ENCODE measurements around the gene APOC4.
"Not testable (repeated sequence)": the region's sequence is repeated elsewhere in the genome, so short reads cannot be mapped to it uniquely, and the experiment has no call there.

The APOC4 gene

DNA sequence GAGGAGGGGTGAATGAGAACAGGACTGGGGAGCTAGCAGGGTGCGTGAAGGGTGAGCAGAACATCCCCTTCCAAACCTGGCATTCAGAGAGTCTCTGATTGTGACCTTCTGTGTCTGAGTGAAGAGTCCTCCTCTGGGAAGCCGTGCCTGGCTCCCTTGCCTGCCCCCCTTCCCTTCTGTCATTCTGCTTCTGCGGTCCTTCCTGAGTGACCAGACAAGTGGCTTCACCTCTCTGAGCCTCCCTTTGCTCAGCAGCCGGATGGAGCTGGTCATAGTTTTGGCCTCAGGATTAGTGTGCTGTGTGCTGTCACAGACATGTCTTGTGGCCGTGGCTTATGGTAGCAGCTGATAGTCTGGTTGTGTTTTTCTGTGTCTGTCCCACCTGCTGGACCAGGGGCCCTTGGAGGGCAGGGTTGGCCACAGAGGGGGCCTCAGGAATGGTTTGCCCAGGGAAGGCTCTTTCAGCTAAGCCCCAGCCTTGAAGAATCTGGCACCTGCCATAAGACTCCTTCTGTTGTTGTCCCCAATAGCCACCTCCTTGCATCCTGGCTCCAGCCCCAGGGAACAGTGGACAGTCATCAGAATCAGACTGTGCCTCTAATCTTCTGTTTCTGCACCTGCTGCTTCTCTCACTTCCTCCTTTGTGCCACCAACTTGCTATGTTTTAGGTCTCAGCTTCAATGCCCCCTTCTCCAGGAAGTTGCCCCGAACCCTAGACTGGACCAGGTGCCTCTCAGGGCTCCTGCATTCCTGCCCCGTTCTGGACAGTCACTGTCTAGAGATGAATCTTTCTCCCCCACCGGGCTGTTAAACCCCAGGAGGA, 19.1 kb downstream of the APOC4 start:
- no peak for FAIRE-seq

DNA sequence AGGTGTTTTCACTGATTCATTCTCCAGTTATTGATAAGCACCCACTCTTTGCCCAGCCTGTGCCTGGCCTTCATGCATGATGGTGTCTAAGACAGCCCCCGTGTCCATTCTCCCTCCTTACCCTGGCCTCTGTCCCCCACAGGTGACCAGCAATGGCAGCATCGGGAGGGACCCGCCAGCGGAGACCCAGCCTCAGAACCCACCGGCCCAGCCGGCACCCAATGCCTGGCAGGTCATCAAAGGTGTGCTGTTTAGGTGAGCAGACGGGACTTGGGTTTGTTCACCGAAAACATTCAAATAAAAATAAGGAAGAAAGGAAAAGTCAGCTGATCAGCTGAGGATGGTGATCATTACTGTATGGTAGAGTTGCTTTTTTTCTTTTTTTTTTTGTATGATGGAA, 19.8 kb downstream of the APOC4 start:
- no peak for FAIRE-seq

DNA sequence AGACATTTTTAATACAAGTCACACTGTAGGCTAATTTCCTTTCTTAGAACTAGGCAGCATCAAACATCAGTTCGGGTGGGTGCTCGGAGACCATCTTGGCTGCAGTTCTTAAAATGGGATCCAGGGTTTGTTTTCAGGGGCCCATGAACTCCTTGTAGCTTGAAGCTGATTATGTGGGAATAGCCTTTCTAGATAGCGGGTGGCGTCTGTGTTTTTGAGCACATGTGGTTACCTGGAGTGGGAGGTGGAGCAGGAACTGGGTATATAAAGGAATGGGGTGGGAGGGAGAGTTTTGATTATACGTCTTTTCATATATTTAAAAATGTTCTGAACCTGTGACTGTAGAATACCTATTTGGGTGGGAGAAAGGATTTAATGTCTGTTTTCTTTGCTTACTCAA, 26.1 kb downstream of the APOC4 start:
- no peak for FAIRE-seq

DNA sequence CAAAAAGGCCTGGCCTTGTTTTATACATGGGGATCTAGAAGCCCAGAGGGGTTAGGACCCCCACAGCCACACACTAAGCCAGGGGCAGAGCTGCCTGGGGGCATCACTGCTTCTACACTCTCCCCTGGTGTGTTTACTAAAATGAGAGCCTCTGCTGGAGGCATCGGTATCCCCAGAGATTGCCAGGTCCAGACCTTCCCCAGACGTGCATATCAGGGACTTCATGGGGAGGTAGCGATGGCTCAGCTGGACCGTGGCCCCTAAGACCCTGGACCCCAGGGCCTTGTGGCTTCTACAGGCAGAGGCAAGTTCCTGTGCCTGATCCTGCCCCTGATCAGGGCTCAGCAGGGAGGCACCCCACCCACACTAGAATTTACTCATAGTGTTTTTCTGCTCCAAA, 26.6 kb downstream of the APOC4 start:
- FAIRE-seq, result no peak

DNA sequence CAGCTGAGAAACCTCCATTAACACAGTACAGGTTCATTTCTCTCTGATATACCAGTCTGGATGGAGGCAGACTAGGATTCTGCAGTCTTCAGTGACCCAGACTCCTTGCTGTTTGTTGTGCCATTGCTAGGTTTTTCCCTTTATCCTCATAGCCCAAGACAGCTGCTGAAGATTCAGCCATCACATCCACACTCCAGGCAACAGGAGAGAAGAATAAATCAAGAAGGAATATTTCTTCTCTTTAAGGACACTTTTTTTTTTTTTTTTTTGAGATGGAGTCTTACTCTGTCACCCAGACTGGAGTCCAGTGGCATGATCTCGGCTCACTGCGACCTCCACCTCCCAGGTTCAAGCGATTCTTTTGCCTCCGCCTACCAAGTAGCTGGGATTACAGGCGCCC, 27.4 kb downstream of the APOC4 start:
- no peak for FAIRE-seq

DNA sequence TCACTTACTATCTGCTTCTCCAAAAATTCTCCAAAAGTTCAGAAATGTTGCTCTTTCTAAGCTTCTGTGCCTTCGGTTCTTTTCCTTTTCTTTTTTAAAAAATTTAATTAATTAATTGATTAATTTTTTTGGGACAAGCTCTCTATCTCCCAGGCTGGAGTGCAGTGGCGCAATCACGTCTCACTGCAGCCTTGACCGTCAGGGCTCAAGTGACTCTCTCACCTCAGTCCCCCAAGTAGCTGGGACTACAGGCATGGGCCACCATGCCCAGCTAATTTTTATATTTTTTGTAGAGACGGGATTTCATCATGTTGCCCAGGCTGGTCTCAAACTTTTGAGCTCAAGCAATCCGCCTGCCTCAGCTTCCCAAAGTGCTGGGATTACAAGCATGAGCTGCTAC, 29.4 kb downstream of the APOC4 start:
- not testable (repeated sequence) for FAIRE-seq

DNA sequence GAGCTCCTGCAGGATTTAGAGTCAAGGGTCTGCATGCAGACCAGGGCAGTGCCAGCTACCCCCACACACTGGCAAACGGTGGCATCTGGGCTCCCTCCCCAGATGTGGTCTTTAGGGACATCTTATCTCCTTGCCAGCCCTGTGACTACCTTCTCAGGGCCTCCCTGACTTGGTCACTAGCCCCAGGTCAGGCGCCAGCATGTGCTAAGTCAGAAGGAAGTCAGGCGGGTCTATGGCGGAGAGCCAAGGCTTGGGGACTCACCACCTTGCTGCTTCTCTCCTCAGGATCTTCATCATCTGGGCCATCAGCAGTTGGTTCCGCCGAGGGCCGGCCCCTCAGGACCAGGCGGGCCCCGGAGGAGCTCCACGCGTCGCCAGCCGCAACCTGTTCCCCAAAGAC, 30.8 kb downstream of the APOC4 start:
- FAIRE-seq, result no peak

DNA sequence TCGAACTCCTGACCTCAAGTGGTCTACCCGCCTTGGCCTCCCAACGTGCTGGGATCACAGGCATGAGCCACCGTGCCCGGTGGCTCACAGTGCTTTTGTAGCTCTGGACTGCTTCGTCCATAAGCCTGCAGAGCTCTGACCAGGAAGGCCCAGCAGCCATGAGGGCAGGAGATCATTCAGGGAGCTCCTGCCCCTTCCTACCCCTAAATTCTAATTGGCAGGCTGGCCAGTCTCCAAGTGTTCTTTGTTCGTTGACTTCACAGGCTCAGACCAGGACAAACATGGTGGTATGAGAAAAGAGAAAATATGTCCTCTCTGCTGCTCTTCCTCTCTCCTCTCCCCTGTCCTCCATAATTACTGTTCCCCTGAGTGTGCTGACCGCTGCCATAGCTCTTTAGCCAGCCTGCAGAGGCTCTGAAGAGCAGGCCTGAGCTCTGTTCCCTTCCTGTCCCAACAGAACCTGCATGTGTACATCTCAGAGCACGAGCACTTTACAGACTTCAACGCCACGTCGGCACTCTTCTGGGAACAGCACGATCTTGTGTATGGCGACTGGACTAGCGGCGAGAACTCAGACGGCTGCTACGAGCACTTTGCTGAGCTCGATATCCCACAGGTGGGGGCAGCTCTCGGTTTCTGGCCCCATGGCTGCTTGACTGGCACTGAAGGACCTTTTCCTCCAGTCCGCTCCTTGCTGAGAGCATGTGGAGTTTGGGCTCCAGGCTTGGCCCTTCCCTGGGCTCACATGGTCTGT, 32.1 kb downstream of the APOC4 start:
- FAIRE-seq, result no peak

DNA sequence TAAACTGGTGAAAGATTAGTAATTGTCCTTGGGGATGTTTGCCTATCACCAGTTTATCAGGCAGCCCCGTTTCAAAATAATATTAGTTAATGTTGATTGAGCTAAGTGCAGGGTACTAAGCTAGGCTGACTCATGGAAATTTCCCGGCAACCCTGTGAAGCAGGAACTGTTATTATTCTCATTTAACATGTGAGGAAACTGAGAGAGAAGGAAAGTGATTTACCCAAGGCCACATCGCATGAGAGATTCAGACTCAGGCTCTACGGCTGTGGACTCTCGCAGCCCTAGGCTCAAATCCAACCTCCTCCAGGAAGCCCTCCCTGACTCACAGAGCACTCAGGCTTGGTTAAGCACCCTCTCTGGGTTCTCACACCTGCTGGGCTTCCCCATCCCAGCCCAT, 32.8 kb downstream of the APOC4 start:
- no peak for FAIRE-seq

DNA sequence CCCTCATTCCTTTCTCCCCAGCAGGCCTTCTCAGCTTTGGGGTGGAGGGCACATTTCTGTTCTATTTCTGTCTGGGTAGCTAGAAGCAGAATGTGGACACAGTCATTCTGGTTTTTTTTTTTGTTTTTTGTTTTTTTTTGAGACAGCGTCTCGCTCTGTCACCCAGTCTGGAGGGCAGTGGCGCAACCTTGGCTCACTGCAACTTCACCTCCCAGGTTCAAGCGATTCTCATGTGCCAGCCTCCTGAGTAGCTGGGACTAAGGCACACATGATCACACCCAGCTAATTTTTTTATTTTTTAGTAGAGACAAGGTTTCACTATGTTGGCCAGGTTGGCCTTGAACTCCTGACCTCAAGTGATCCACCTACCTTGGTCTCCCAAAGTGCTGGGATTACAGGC, 33.4 kb downstream of the APOC4 start:
- no peak for FAIRE-seq

DNA sequence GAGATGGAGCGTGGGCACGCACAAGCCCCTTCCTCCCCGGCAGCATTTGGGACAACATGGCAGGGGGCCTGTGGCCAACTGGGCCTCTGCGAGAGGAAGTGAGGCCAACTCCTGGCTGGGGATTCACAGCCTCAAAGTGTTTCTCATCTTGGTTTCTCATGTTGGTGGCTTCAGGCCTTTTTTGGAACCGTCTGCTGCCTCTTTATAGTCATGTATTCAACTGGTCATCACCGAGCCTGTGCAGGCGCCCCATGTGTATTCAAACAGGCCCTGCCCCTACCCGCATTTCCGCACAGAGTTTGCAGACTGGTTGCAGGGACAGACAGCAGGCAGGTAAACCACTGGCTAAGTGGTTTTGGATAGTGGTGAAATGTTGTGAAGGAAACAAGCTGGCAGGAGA, 42.0 kb downstream of the APOC4 start:
- no peak for FAIRE-seq

DNA sequence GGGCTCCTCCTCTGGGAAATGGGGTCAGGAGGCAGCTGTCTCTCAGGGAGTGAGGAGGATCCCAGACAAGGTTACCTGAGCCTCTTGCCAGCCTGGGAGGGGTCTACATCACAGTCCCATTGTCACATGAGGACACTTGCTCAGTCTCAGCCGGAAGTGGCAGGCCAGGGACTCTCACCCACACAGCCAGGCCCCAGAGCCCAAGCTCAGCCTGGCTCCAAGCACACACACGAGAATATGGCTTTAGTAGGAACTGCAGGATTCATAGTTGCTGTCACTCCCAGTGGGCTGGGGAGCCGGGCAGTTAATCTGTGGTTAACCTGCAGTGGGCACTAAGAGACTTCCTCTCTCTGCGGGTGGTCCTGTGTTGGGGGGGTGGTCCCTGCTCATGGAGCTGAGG, 43.4 kb downstream of the APOC4 start:
- FAIRE-seq, result no peak

DNA sequence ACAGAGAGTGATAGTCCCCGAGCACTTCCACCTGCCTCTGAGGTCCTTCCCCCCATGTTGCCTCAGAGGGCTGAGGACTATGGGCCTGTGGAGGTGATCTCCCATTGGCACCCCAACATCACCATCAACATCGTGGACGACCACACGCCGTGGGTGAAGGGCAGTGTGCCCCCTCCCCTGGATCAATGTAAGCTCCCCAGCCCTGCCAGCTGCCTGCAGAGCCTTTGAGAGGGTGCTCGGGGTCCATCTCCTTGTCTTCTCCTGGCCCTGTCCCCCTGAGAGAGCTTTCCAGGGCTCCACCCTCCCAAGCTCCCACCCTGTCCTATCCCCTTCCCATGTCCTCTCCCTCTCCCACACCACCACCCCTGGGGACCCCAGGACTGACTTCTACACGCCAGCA, 44.4 kb downstream of the APOC4 start:
- FAIRE-seq, result no peak

DNA sequence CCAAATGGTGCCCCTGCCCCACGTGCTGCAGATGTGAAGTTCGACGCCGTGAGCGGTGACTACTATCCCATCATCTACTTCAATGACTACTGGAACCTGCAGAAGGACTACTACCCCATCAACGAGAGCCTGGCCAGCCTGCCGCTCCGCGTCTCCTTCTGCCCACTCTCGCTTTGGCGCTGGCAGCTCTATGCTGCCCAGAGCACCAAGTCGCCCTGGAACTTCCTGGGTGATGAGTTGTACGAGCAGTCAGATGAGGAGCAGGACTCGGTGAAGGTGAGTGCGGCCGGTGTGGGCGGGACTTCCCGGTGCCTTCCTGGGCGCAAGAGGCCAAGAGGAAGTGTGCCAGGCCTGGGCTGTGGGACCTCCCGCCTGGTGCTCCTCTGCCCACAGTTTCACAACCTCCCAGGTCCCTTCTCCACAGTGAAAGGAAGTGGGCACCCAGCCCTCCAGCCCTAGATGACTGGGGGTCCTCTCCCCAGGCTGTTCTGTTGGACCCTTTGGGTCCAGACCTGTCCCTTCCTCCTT, 45.2 kb downstream of the APOC4 start:
- FAIRE-seq, result no peak

DNA sequence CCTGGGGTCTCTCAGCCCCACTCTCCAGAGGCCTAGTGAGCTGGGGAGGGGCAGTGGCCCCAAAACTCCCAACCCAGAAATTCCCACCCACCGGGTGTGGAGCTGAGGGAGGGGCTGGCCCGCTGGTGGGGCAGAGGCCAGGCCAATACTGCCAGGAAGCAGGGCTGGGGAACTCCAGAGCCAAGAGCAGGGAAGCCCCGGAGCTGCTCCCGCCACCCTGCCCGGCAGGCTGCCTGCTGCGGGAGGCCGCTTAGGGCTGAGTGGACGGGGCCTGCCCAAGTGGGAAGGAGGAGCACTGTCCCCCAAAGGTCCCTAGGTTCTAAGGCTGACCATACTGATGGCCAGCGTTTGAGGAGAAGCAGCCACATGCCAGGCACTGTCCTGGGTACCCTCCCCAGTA, 46.2 kb downstream of the APOC4 start:
- no peak for FAIRE-seq

DNA sequence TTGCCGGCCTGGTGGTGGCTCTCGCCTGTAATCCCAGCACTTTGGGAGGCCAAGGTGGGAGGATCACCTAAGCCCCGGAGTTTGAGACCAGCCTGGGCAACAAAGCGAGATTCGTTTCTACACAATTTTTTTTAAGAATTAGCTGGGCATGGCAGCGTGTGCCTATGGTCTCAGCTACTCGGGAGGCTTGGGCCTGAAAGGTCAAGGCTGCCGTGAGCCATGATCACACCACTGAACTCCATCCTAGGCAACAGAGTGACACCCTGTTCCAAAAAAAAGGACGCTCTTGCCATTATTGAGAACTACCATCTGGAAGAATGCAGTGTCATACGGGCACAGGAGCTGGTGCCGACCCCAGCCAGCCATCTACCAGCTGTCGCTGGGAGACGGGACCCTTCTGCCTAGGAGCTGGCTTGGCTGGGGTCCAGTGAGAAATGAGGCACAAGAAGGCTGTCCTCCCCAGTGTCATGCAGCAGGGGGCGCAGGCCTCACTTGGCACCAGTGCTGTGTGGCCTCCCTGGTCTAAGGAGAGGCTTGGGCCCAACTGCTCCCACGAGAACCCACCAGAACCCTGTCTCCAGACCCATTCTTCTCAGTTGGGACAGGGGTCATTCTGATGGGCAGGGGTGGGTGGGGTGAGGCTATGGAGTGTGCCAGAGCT, 47.0 kb downstream of the APOC4 start:
- FAIRE-seq, result no peak

DNA sequence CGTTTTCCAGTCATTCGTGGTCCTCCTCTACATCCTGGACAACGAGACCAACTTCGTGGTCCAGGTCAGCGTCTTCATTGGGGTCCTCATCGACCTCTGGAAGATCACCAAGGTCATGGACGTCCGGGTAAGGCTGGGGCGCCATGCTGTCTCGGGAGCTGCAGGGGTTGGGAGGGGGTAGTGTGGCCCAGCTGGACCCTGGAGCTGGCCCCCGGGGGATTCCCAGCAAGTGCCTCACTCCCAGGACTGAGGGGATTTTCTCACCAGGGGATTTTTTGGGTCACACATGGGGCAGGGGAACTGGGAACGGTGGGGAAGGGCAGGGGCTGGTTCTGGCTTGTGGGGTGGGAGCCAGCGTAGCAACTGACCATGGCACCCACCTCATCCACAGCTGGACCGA, 48.4 kb downstream of the APOC4 start:
- no peak for FAIRE-seq

DNA sequence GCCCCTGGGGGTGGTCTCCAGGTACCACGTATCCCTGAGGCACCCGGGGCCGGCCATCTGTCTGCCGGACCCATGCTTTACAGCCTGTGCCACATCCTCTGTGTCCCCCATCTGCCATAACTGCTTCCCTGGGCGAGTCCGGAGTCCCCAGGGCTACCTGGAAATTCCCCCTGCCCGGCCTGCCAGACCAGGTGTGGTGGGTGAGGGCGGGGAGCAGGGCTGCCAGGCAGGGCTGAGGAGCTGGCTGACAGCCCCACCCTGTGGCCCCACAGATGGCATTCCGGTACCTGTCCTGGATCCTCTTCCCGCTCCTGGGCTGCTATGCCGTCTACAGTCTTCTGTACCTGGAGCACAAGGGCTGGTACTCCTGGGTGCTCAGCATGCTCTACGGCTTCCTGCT, 48.9 kb downstream of the APOC4 start:
- no peak for FAIRE-seq

DNA sequence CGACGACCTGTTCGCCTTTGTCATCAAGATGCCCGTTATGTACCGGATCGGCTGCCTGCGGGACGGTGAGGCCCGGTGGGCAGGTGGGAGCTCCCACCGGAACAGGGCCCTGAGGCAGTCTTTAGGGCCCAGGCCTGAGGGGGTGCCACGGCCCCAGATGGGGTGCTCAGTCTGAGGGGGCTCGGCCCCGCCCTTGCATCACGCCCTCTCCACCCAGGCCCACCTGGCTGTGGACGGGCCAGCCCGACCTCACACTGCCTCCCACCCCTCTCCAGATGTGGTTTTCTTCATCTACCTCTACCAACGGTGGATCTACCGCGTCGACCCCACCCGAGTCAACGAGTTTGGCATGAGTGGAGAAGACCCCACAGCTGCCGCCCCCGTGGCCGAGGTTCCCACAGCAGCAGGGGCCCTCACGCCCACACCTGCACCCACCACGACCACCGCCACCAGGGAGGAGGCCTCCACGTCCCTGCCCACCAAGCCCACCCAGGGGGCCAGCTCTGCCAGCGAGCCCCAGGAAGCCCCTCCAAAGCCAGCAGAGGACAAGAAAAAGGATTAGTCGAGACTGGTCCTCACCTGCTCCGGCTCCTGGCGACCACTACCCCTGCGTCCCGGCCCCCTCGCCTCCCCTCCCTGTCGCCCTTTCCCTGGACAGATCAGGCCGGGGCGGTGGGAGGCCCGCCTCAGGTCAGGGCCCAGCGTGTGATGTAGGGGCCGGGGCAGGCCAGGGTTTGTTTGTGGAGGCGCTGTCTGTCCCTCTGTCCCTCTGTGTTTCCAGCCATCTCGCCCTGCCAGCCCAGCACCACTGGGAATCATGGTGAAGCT, 50.5 kb downstream of the APOC4 start:
- FAIRE-seq, result no peak

DNA sequence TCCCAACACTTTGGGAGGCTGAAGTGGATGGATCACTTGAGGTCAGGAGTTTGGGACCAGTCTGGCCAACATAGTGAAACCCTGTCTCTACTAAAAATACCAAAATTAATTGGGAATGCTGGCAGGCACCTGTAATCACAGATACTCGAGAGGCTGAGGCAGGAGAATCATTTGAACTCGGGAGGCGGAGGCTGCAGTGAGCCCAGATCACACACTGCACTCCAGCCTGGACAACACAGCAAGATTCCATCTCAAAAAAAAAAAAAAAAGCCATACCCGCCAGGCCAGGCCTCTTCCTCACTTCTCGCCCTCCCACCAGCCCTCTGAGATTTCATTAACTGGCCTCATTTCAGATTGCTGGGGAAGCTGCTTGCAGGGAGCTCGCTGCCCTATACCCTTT, 51.5 kb downstream of the APOC4 start:
- FAIRE-seq, result no peak

DNA sequence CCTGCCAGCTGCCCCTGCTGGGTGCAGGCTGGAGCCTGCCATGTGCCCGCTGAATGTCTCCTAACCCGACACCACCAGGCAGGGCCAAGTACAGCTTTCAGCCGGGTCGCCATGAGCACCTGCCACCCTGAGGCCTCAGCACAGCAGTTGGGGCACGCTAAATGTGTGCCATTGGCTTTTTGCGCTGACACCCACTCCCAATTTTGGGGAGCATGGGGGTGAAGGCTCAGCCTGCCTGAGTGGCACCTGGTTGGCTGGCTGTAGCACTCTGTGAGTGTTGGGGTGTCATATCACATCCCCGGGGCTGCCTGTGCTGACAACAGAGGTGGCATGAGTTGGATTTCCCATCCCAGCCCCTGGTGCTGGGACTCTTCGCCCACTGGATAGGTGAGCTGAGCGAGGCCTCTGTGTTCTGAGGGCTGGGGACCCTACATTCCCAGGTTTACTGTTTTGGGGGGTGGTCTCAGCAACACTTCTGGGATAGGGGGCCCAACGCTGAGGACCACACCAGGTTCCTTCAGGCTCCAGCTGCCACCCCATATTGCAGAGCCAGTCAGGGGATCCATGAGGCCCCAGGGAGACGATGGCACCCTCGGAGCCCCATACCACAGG, 52.0 kb downstream of the APOC4 start:
- FAIRE-seq, result no peak
